HEK293 (cell line): ENCODE data around the gene CIPC.

Experiments
- CTCF ChIP-seq: fragments of 450-650 bp; formaldehyde crosslinking; IDR thresholded peaks from 2 replicates; pipeline ENCODE4 v1.5.1; 2016; ENCODE audit warnings: missing biosample characterization, missing genetic modification characterization
- PBX3 ChIP-seq: sonication (generic); formaldehyde crosslinking; IDR thresholded peaks from 2 replicates; pipeline ENCODE4 v1.8.1; 2022; ENCODE audit warnings: mild to moderate bottlenecking, moderate library complexity, missing genetic modification reagents
- SETDB1 ChIP-seq: IDR thresholded peaks from one replicate; pipeline ENCODE4 v1.6.1; 2017; ENCODE audit warnings: mild to moderate bottlenecking, low read length, moderate library complexity, mixed read lengths; ENCODE audit not compliant: insufficient read length
- YY1 ChIP-seq: fragments of 450-650 bp; formaldehyde crosslinking; IDR thresholded peaks from 2 replicates; pipeline ENCODE4 v1.5.1; 2018; ENCODE audit warnings: missing biosample characterization, missing genetic modification characterization
- ZBTB17 ChIP-seq: fragments of 450-650 bp; formaldehyde crosslinking; IDR thresholded peaks from 2 replicates; pipeline ENCODE4 v1.5.1; 2016; ENCODE audit warnings: missing biosample characterization, missing genetic modification characterization

- TF ChIP-seq SETDB1 = no peak
- no peak for TF ChIP-seq PBX3
- no peak for TF ChIP-seq YY1 (tag by site-specific recombination)
- no peak for TF ChIP-seq CTCF (tag by site-specific recombination)
- no peak for TF ChIP-seq ZBTB17 (tag by site-specific recombination)
These were observed 28.5 kb upstream of the CIPC start for GRCh38 chr14:77069551-77069950.
